ENCODE data around the gene KHDRBS2. TPM values are rescaled to one million over a fixed set of nuclear protein-coding genes. Genes with fewer than 3 reads are reported as not detected.
A peak's percentile ranks its signal among the peaks of the same experiment; 100 is the strongest.
"Not testable (repeated sequence)": the region's sequence is repeated elsewhere in the genome, so short reads cannot be mapped to it uniquely, and the experiment has no call there.

The KHDRBS2 gene
- total RNA-seq, 2 experiments from 2014 or later = not detected

- no peak overlapping the region for H3K4me3 Mint-ChIP-seq
- H3K27ac Mint-ChIP-seq = no peak overlapping the region
- no peaks in the 10 kb centered on the region for H3K4me1 Mint-ChIP-seq
- DNase-seq = no peak
- ChIA-PET CTCF (no interaction called here), POLR2A (no interaction called here)
- no peaks in the 10 kb centered on the region for H3K27me3 Mint-ChIP-seq
- peaks cover 17% of the 10 kb centered on the region for H3K9me3 Mint-ChIP-seq
- H3K36me3 Mint-ChIP-seq (ENCODE audit: low read depth) = no peaks in the 10 kb centered on the region
Measured at GRCh38 chr6:61857541-61857940, 428.5 kb downstream of the KHDRBS2 start.

- no peaks in the 10 kb centered on the region for H3K27me3 Mint-ChIP-seq
- no peaks in the 10 kb centered on the region for H3K9me3 Mint-ChIP-seq
- H3K4me1 Mint-ChIP-seq = no peaks in the 10 kb centered on the region
- no peak overlapping the region for H3K27ac Mint-ChIP-seq
- H3K36me3 Mint-ChIP-seq (ENCODE audit: low read depth) = no peaks in the 10 kb centered on the region
- ChIA-PET POLR2A (no interaction called here), CTCF (no interaction called here)
- DNase-seq = no peak
- no peak overlapping the region for H3K4me3 Mint-ChIP-seq
Measured at GRCh38 chr6:61841958-61842357, 444.1 kb downstream of the KHDRBS2 start.

- Mint-ChIP-seq H3K27ac (no peak overlapping the region), H3K4me1 (no peaks in the 10 kb centered on the region), H3K9me3 (no peaks in the 10 kb centered on the region), H3K4me3 (no peak overlapping the region), H3K36me3 (ENCODE audit: low read depth) (no peaks in the 10 kb centered on the region), H3K27me3 (no peaks in the 10 kb centered on the region)
- ChIA-PET POLR2A (no interaction called here), CTCF (no interaction called here)
- no peak for DNase-seq
Measured at GRCh38 chr6:61835237-61835636, 450.8 kb downstream of the KHDRBS2 start.

GRCh38 chr6:61833176-61833755 lies 452.8 kb downstream of the KHDRBS2 start:
- Mint-ChIP-seq H3K4me3 (no peak overlapping the region), H3K27ac (no peak overlapping the region), H3K9me3 (no peaks in the 10 kb centered on the region), H3K4me1 (no peaks in the 10 kb centered on the region), H3K27me3 (no peaks in the 10 kb centered on the region), H3K36me3 (ENCODE audit: low read depth) (no peaks in the 10 kb centered on the region)
- ChIA-PET CTCF (no interaction called here), POLR2A (no interaction called here)
- no peak for DNase-seq

GRCh38 chr6:61817716-61818115 lies 468.3 kb downstream of the KHDRBS2 start:
- Mint-ChIP-seq H3K4me1 (no peaks in the 10 kb centered on the region), H3K36me3 (ENCODE audit: low read depth) (no peaks in the 10 kb centered on the region), H3K27me3 (no peaks in the 10 kb centered on the region), H3K4me3 (no peak overlapping the region), H3K9me3 (peaks cover 6% of the 10 kb centered on the region), H3K27ac (peak overlapping the region; percentile 54)
- POLR2A ChIA-PET = no interaction called here
- CTCF ChIA-PET = no interaction called here
- no peak for DNase-seq

- ChIA-PET POLR2A (no interaction called here), CTCF (no interaction called here)
- no peaks in the 10 kb centered on the region for H3K27me3 Mint-ChIP-seq
- no peak overlapping the region for H3K27ac Mint-ChIP-seq
- DNase-seq = no peak
- no peaks in the 10 kb centered on the region for H3K36me3 Mint-ChIP-seq (ENCODE audit: low read depth)
- H3K4me3 Mint-ChIP-seq = no peak overlapping the region
- no peaks in the 10 kb centered on the region for H3K4me1 Mint-ChIP-seq
- H3K9me3 Mint-ChIP-seq = peaks cover 4% of the 10 kb centered on the region
Measured at GRCh38 chr6:61810047-61810446, 476.0 kb downstream of the KHDRBS2 start.

GRCh38 chr6:61809004-61809595 lies 476.9 kb downstream of the KHDRBS2 start:
- CTCF ChIA-PET = no interaction called here

GRCh38 chr6:61787998-61788397 lies 498.0 kb downstream of the KHDRBS2 start:
- Mint-ChIP-seq H3K27ac (no peak overlapping the region), H3K36me3 (ENCODE audit: low read depth) (no peaks in the 10 kb centered on the region), H3K4me3 (no peak overlapping the region), H3K9me3 (no peaks in the 10 kb centered on the region), H3K4me1 (no peaks in the 10 kb centered on the region), H3K27me3 (no peaks in the 10 kb centered on the region)
- CTCF ChIA-PET = no interaction called here
- POLR2A ChIA-PET = no interaction called here
- no peak for DNase-seq

More at GRCh38 chr6:61809004-61809595, 476.9 kb downstream of the KHDRBS2 start:
- Mint-ChIP-seq H3K9me3 (peaks cover 4% of the 10 kb centered on the region), H3K27ac (no peak overlapping the region), H3K36me3 (ENCODE audit: low read depth) (no peaks in the 10 kb centered on the region), H3K4me3 (no peak overlapping the region), H3K4me1 (no peaks in the 10 kb centered on the region), H3K27me3 (no peaks in the 10 kb centered on the region)
- POLR2A ChIA-PET = no interaction called here
- DNase-seq = no peak

- peaks cover 19% of the 10 kb centered on the region for H3K9me3 Mint-ChIP-seq
- H3K4me1 Mint-ChIP-seq, CTCF ChIA-PET: not testable (repeated sequence)
Measured at GRCh38 chr6:61769446-61769845, 516.6 kb downstream of the KHDRBS2 start.

GRCh38 chr6:61755739-61756138 lies 530.3 kb downstream of the KHDRBS2 start:
- ChIA-PET POLR2A (no interaction called here), CTCF (no interaction called here)
- Mint-ChIP-seq H3K27me3 (no peaks in the 10 kb centered on the region), H3K27ac (no peak overlapping the region), H3K36me3 (ENCODE audit: low read depth) (no peaks in the 10 kb centered on the region), H3K4me3 (no peak overlapping the region), H3K9me3 (peaks cover 15% of the 10 kb centered on the region), H3K4me1 (no peaks in the 10 kb centered on the region)
- no peak for DNase-seq

More at GRCh38 chr6:61769446-61769845, 516.6 kb downstream of the KHDRBS2 start:
- H3K36me3 Mint-ChIP-seq (ENCODE audit: low read depth); H3K27ac Mint-ChIP-seq; DNase-seq; H3K27me3 Mint-ChIP-seq; POLR2A ChIA-PET; H3K4me3 Mint-ChIP-seq: not testable (repeated sequence)

GRCh38 chr6:61751986-61752385 lies 534.0 kb downstream of the KHDRBS2 start:
- H3K4me3 Mint-ChIP-seq = no peak overlapping the region
- no peaks in the 10 kb centered on the region for H3K27me3 Mint-ChIP-seq
- no peaks in the 10 kb centered on the region for H3K4me1 Mint-ChIP-seq
- H3K27ac Mint-ChIP-seq = no peak overlapping the region
- POLR2A ChIA-PET = no interaction called here
- H3K9me3 Mint-ChIP-seq = peaks cover 12% of the 10 kb centered on the region
- CTCF ChIA-PET = no interaction called here
- H3K36me3 Mint-ChIP-seq (ENCODE audit: low read depth) = no peaks in the 10 kb centered on the region
- DNase-seq = no peak

GRCh38 chr6:61745994-61746393 lies 540.0 kb downstream of the KHDRBS2 start:
- no peak overlapping the region for H3K27ac Mint-ChIP-seq
- POLR2A ChIA-PET = no interaction called here
- H3K4me1 Mint-ChIP-seq = no peaks in the 10 kb centered on the region

GRCh38 chr6:61711849-61712248 lies 574.2 kb downstream of the KHDRBS2 start:
- Mint-ChIP-seq H3K27ac (no peak overlapping the region), H3K4me1 (no peaks in the 10 kb centered on the region), H3K36me3 (ENCODE audit: low read depth) (no peaks in the 10 kb centered on the region), H3K4me3 (no peak overlapping the region), H3K9me3 (peaks cover 10% of the 10 kb centered on the region), H3K27me3 (no peaks in the 10 kb centered on the region)
- no peak for DNase-seq
- ChIA-PET POLR2A (no interaction called here), CTCF (no interaction called here)

More at GRCh38 chr6:61745994-61746393, 540.0 kb downstream of the KHDRBS2 start:
- Mint-ChIP-seq H3K9me3 (peaks cover 17% of the 10 kb centered on the region), H3K27me3 (no peaks in the 10 kb centered on the region), H3K4me3 (no peak overlapping the region), H3K36me3 (ENCODE audit: low read depth) (no peaks in the 10 kb centered on the region)
- CTCF ChIA-PET = no interaction called here
- no peak for DNase-seq

GRCh38 chr6:61688165-61688564 lies 597.9 kb downstream of the KHDRBS2 start:
- POLR2A ChIA-PET = no interaction called here
- H3K27ac Mint-ChIP-seq = no peak overlapping the region

More at GRCh38 chr6:61688165-61688564, 597.9 kb downstream of the KHDRBS2 start:
- no peaks in the 10 kb centered on the region for H3K4me1 Mint-ChIP-seq
- CTCF ChIA-PET = no interaction called here
- H3K4me3 Mint-ChIP-seq = no peak overlapping the region
- no peaks in the 10 kb centered on the region for H3K36me3 Mint-ChIP-seq (ENCODE audit: low read depth)
- no peak for DNase-seq
- no peaks in the 10 kb centered on the region for H3K27me3 Mint-ChIP-seq
- H3K9me3 Mint-ChIP-seq = peaks cover 12% of the 10 kb centered on the region

All from activated CD4-positive, alpha-beta T cell treated with anti-CD3 and anti-CD28 coated beads, Interleukin-2, amount 10 ng/mL, durations not matched to agents 7 days and 5 days (primary cell).